H9 (cell line): Measurements from ENCODE around the gene PLEKHO1. TPM values are rescaled to one million over a fixed set of nuclear protein-coding genes. Genes with fewer than 3 reads are reported as not detected.

Experiments used
- DNase-seq: peaks from one replicate; pipeline ENCODE4 v3.0.0-alpha.2; 2017
- H2AFZ ChIP-seq: one replicate; pipeline ENCODE4 v1.6.1; 2013; ENCODE audit warnings: mild to moderate bottlenecking, low read length, control low read depth, moderate library complexity
- H2AK5ac ChIP-seq: 2 replicates; pipeline ENCODE4 v1.6.1; 2013; ENCODE audit warnings: low read length, control low read depth, mixed read lengths; ENCODE audit not compliant: insufficient read length
- H2BK120ac ChIP-seq: one replicate; pipeline ENCODE4 v1.6.1; 2013; ENCODE audit warnings: low read depth, mild to moderate bottlenecking, low read length, control low read depth, inconsistent platforms; ENCODE audit not compliant: poor library complexity, severe bottlenecking
- H2BK12ac ChIP-seq: 2 replicates; pipeline ENCODE4 v1.6.1; 2013; ENCODE audit warnings: low read length, control low read depth, mixed read lengths, low read depth; ENCODE audit not compliant: insufficient read length
- H2BK15ac ChIP-seq: 2 replicates; pipeline ENCODE4 v1.6.1; 2013; ENCODE audit warnings: low read depth, low read length, control low read depth
- H2BK20ac ChIP-seq: one replicate; pipeline ENCODE4 v1.6.1; 2013; ENCODE audit warnings: low read depth, mild to moderate bottlenecking, low read length, control low read depth, inconsistent platforms; ENCODE audit not compliant: poor library complexity, severe bottlenecking
- H2BK5ac ChIP-seq: 2 replicates; pipeline ENCODE4 v1.6.1; 2013; ENCODE audit warnings: low read length, control low read depth, mixed read lengths; ENCODE audit not compliant: insufficient read length
- H3K14ac ChIP-seq: 2 replicates; pipeline ENCODE4 v1.6.1; 2013; ENCODE audit warnings: low read length, control low read depth; ENCODE audit not compliant: insufficient read depth
- H3K18ac ChIP-seq: 2 replicates; pipeline ENCODE4 v1.6.1; 2013; ENCODE audit warnings: low read depth, mild to moderate bottlenecking, mixed read lengths, low read length, control low read depth; ENCODE audit not compliant: insufficient read length
- H3K23ac ChIP-seq: 2 replicates; pipeline ENCODE4 v1.6.1; 2013; ENCODE audit warnings: low read length, control low read depth, mixed read lengths, low read depth; ENCODE audit not compliant: insufficient read length
- H3K23me2 ChIP-seq: 2 replicates; pipeline ENCODE4 v1.6.1; 2013; ENCODE audit warnings: low read depth, mild to moderate bottlenecking, mixed read lengths, low read length, control low read depth; ENCODE audit not compliant: insufficient read length, poor library complexity, severe bottlenecking
- H3K27ac ChIP-seq: 2 replicates; pipeline ENCODE4 v1.5.1; 2013; ENCODE audit warnings: low read length, control low read depth, mixed read lengths, low read depth; ENCODE audit not compliant: insufficient read length
- H3K27me3 ChIP-seq: 2 replicates; pipeline ENCODE4 v1.6.1; 2013; ENCODE audit warnings: low read length, control low read depth, inconsistent platforms; ENCODE audit not compliant: insufficient read depth
- H3K4ac ChIP-seq: 2 replicates; pipeline ENCODE4 v1.6.1; 2013; ENCODE audit warnings: low read depth, mild to moderate bottlenecking, control low read depth, inconsistent platforms, low read length, moderate library complexity
- H3K4me1 ChIP-seq: 2 replicates; pipeline ENCODE4 v1.6.1; 2013; ENCODE audit warnings: low read length, control low read depth, inconsistent platforms; ENCODE audit not compliant: insufficient read depth
- H3K4me2 ChIP-seq: 2 replicates; pipeline ENCODE4 v1.6.1; 2013; ENCODE audit warnings: low read length, control low read depth, mixed read lengths; ENCODE audit not compliant: insufficient read length, insufficient read depth
- H3K56ac ChIP-seq: 2 replicates; pipeline ENCODE4 v1.6.1; 2013; ENCODE audit warnings: low read depth, mild to moderate bottlenecking, mixed read lengths, low read length, control low read depth; ENCODE audit not compliant: insufficient read length
- H3K79me1 ChIP-seq: 2 replicates; pipeline ENCODE4 v1.6.1; 2013; ENCODE audit warnings: low read depth, mild to moderate bottlenecking, moderate library complexity, low read length, control low read depth, inconsistent platforms; ENCODE audit not compliant: insufficient read depth, poor library complexity, severe bottlenecking
- H3K79me2 ChIP-seq: 2 replicates; pipeline ENCODE4 v1.6.1; 2013; ENCODE audit warnings: low read length, control low read depth, inconsistent platforms; ENCODE audit not compliant: insufficient read depth
- H3K9ac ChIP-seq: 2 replicates; pipeline ENCODE4 v1.6.1; 2013; ENCODE audit warnings: low read length, control low read depth, mixed read lengths; ENCODE audit not compliant: insufficient read length; ENCODE audit errors: extremely low read depth
- H3K9me3 ChIP-seq: one replicate; pipeline ENCODE4 v1.6.1; 2013; ENCODE audit warnings: low read depth, low read length, inconsistent platforms; ENCODE audit not compliant: control insufficient read depth
- H3T11ph ChIP-seq: one replicate; pipeline ENCODE4 v1.6.1; 2013; ENCODE audit warnings: mild to moderate bottlenecking, low read length, control low read depth, inconsistent platforms
- H4K20me1 ChIP-seq: one replicate; pipeline ENCODE4 v1.6.1; 2013; ENCODE audit not compliant: control insufficient read depth, insufficient read length, insufficient read depth
- H4K5ac ChIP-seq: 2 replicates; pipeline ENCODE4 v1.6.1; 2013; ENCODE audit warnings: low read depth, mild to moderate bottlenecking, mixed read lengths, low read length, control low read depth; ENCODE audit not compliant: insufficient read length
- H4K8ac ChIP-seq: replicated peaks from 2 replicates; pipeline ENCODE4 v1.6.1; 2013; ENCODE audit warnings: low read length, control low read depth, mixed read lengths, low read depth; ENCODE audit not compliant: insufficient read length
- H4K91ac ChIP-seq: 2 replicates; pipeline ENCODE4 v1.6.1; 2013; ENCODE audit warnings: low read depth, mild to moderate bottlenecking, moderate library complexity, mixed read lengths, low read length, control low read depth; ENCODE audit not compliant: insufficient read length
- H3K27ac Mint-ChIP-seq, 3 experiments: 2 replicates in 2 of 3; 3 replicates in 1 of 3; pipeline ENCODE4 v1.8.0; 2020 to 2021; ENCODE audit warnings: mixed read lengths in 3 of 3, mild to moderate bottlenecking in 1 of 3, moderate library complexity in 1 of 3
- H3K27me3 Mint-ChIP-seq: 2 replicates; pipeline ENCODE4 v1.8.0; 2021; ENCODE audit warnings: low read depth, mild to moderate bottlenecking, moderate library complexity, mixed read lengths
- H3K36me3 Mint-ChIP-seq, 3 experiments: 2 replicates in 2 of 3; 3 replicates in 1 of 3; pipeline ENCODE4 v1.8.0; 2020 to 2021; ENCODE audit warnings: low read depth in 3 of 3, mixed read lengths in 3 of 3; ENCODE audit not compliant: insufficient read depth in 1 of 3
- H3K4me1 Mint-ChIP-seq, 2 experiments: 2 replicates each; pipeline ENCODE4 v1.8.0; 2020; ENCODE audit warnings: mixed read lengths in 2 of 2
- H3K4me3 Mint-ChIP-seq, 2 experiments: 2 replicates in 1 of 2; 3 replicates in 1 of 2; pipeline ENCODE4 v1.8.0; 2020 to 2021; ENCODE audit warnings: mild to moderate bottlenecking in 2 of 2, mixed read lengths in 2 of 2, moderate library complexity in 1 of 2
- H3K9me3 Mint-ChIP-seq, 2 experiments: 2 replicates in 1 of 2; 3 replicates in 1 of 2; pipeline ENCODE4 v1.8.0; 2020; ENCODE audit warnings: mild to moderate bottlenecking in 2 of 2, mixed read lengths in 2 of 2, moderate library complexity in 1 of 2
- WGBS: extraction: QIAGEN DNeasy Blood & Tissue Kit; methylation state at CpG from one replicate; pipeline ENCODE4 v1.1.7; 2013; ENCODE audit warnings: missing lambda C conversion rate, low lambda C conversion rate, mixed read lengths; ENCODE audit not compliant: insufficient read length; ENCODE audit errors: extremely low coverage; 5-methylcytosine and 5-hydroxymethylcytosine counted together
- total RNA-seq: library from RNA; stranded (reverse); gene quantifications from 2 replicates; pipeline ENCODE4 v1.2.1, GENCODE V29; 2021
- TF ChIP-seq, protein P1 (sequence below): fragments of 200-600 bp; sonication (generic); conservative IDR thresholded peaks from 3 replicates; pipeline ENCODE4 v1.8.0; 2021; ENCODE audit warnings: antibody characterized with exemption, mild to moderate bottlenecking

The PLEKHO1 gene
- total RNA-seq, 1 experiment from 2014 or later: 48.1 TPM

- no peak overlapping the region for H2BK15ac ChIP-seq
- H3K4me3 Mint-ChIP-seq: no peak overlapping the region
These were observed 32.5 kb downstream of the PLEKHO1 start for GRCh38 chr1:150182247-150182646.

More at GRCh38 chr1:150182247-150182646, 32.5 kb downstream of the PLEKHO1 start:
- Histone ChIP-seq H3K23me2 (no peaks in the 10 kb centered on the region), H3K27ac (no peak overlapping the region), H3K14ac (no peak overlapping the region), H3K9ac (no peak overlapping the region), H3K56ac (no peak overlapping the region), H4K20me1 (no peaks in the 10 kb centered on the region), H3K23ac (no peak overlapping the region), H3K27me3 (no peaks in the 10 kb centered on the region), H3K79me2 (no peaks in the 10 kb centered on the region), H2BK120ac (no peak overlapping the region), H3K4me1 (no peaks in the 10 kb centered on the region), H2AFZ (no peak overlapping the region), H2BK20ac (no peak overlapping the region), H3K4ac (no peak overlapping the region), H4K91ac (no peak overlapping the region), H2BK5ac (no peak overlapping the region), H4K5ac (no peak overlapping the region), H3K18ac (no peak overlapping the region), H2BK12ac (no peak overlapping the region), H3T11ph (no peak overlapping the region), H4K8ac (no peak overlapping the region), H3K4me2 (no peak overlapping the region), H3K79me1 (no peaks in the 10 kb centered on the region), H3K9me3 (no peaks in the 10 kb centered on the region), H2AK5ac (no peak overlapping the region)
- no CpG with 5 or more reads among the region's 11 CpGs for WGBS
- Mint-ChIP-seq H3K27ac (no peak overlapping the region), H3K4me1 (no peaks in the 10 kb centered on the region), H3K36me3 (no peaks in the 10 kb centered on the region), H3K27me3 (no peaks in the 10 kb centered on the region), H3K9me3 (no peaks in the 10 kb centered on the region)
- TF ChIP-seq, protein P1, sequence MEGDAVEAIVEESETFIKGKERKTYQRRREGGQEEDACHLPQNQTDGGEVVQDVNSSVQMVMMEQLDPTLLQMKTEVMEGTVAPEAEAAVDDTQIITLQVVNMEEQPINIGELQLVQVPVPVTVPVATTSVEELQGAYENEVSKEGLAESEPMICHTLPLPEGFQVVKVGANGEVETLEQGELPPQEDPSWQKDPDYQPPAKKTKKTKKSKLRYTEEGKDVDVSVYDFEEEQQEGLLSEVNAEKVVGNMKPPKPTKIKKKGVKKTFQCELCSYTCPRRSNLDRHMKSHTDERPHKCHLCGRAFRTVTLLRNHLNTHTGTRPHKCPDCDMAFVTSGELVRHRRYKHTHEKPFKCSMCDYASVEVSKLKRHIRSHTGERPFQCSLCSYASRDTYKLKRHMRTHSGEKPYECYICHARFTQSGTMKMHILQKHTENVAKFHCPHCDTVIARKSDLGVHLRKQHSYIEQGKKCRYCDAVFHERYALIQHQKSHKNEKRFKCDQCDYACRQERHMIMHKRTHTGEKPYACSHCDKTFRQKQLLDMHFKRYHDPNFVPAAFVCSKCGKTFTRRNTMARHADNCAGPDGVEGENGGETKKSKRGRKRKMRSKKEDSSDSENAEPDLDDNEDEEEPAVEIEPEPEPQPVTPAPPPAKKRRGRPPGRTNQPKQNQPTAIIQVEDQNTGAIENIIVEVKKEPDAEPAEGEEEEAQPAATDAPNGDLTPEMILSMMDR: no peak
- no peak for DNase-seq
